ENCODE measurements around the gene CDK14.
"Not testable (repeated sequence)": the region's sequence is repeated elsewhere in the genome, so short reads cannot be mapped to it uniquely, and the experiment has no call there.

CDK14 gene

GRCh38 chr7:90761584-90761983 lies 165.5 kb downstream of the CDK14 start:
- in situ Hi-C loops (cut with HindIII; ENCODE audit: low pct_ligation_motif_present, low pct_unique_long_range_greater_than_20kb, low sequenced_read_pairs): no loop called here
- DNase-seq: no peak

GRCh38 chr7:90763108-90763507 lies 167.0 kb downstream of the CDK14 start:
- no peak for DNase-seq
- in situ Hi-C loops (cut with HindIII; ENCODE audit: low pct_ligation_motif_present, low pct_unique_long_range_greater_than_20kb, low sequenced_read_pairs): no loop called here

GRCh38 chr7:90764848-90765570 lies 168.9 kb downstream of the CDK14 start:
- in situ Hi-C loops (cut with HindIII; ENCODE audit: low pct_ligation_motif_present, low pct_unique_long_range_greater_than_20kb, low sequenced_read_pairs): no loop called here
- DNase-seq: no peak

- in situ Hi-C loops (cut with HindIII; ENCODE audit: low pct_ligation_motif_present, low pct_unique_long_range_greater_than_20kb, low sequenced_read_pairs): no loop called here
- DNase-seq: peak; percentile 47
These were observed 170.9 kb downstream of the CDK14 start for GRCh38 chr7:90766814-90767564.

- in situ Hi-C loops (cut with HindIII; ENCODE audit: low pct_ligation_motif_present, low pct_unique_long_range_greater_than_20kb, low sequenced_read_pairs): no loop called here
- no peak for DNase-seq
These were observed 172.2 kb downstream of the CDK14 start for GRCh38 chr7:90768301-90768700.

- in situ Hi-C loops (cut with HindIII; ENCODE audit: low pct_ligation_motif_present, low pct_unique_long_range_greater_than_20kb, low sequenced_read_pairs): no loop called here
- DNase-seq: no peak
These were observed 172.9 kb downstream of the CDK14 start for GRCh38 chr7:90769036-90769435.

GRCh38 chr7:90769566-90769965 lies 173.4 kb downstream of the CDK14 start:
- DNase-seq; in situ Hi-C loops (cut with HindIII; ENCODE audit: low pct_ligation_motif_present, low pct_unique_long_range_greater_than_20kb, low sequenced_read_pairs): not testable (repeated sequence)

- DNase-seq: no peak
- in situ Hi-C loops (cut with HindIII; ENCODE audit: low pct_ligation_motif_present, low pct_unique_long_range_greater_than_20kb, low sequenced_read_pairs): no loop called here
These were observed 175.2 kb downstream of the CDK14 start for GRCh38 chr7:90771281-90771680.

GRCh38 chr7:90772410-90772809 lies 176.3 kb downstream of the CDK14 start:
- in situ Hi-C loops (cut with HindIII; ENCODE audit: low pct_ligation_motif_present, low pct_unique_long_range_greater_than_20kb, low sequenced_read_pairs): no loop called here
- no peak for DNase-seq

GRCh38 chr7:90773269-90773668 lies 177.1 kb downstream of the CDK14 start:
- DNase-seq: no peak
- in situ Hi-C loops (cut with HindIII; ENCODE audit: low pct_ligation_motif_present, low pct_unique_long_range_greater_than_20kb, low sequenced_read_pairs): no loop called here

- in situ Hi-C loops (cut with HindIII; ENCODE audit: low pct_ligation_motif_present, low pct_unique_long_range_greater_than_20kb, low sequenced_read_pairs): no loop called here
These were observed 178.6 kb downstream of the CDK14 start for GRCh38 chr7:90774706-90775105.

GRCh38 chr7:90775383-90775965 lies 179.4 kb downstream of the CDK14 start:
- no peak for DNase-seq
- in situ Hi-C loops (cut with HindIII; ENCODE audit: low pct_ligation_motif_present, low pct_unique_long_range_greater_than_20kb, low sequenced_read_pairs): no loop called here

More at GRCh38 chr7:90774706-90775105, 178.6 kb downstream of the CDK14 start:
- no peak for DNase-seq

- no peak for DNase-seq
These were observed 180.9 kb downstream of the CDK14 start for GRCh38 chr7:90777041-90777440.

GRCh38 chr7:90777465-90777864 lies 181.3 kb downstream of the CDK14 start:
- in situ Hi-C loops (cut with HindIII; ENCODE audit: low pct_ligation_motif_present, low pct_unique_long_range_greater_than_20kb, low sequenced_read_pairs): no loop called here
- DNase-seq: no peak

More at GRCh38 chr7:90777041-90777440, 180.9 kb downstream of the CDK14 start:
- in situ Hi-C loops (cut with HindIII; ENCODE audit: low pct_ligation_motif_present, low pct_unique_long_range_greater_than_20kb, low sequenced_read_pairs): no loop called here

- DNase-seq: no peak
- in situ Hi-C loops (cut with HindIII; ENCODE audit: low pct_ligation_motif_present, low pct_unique_long_range_greater_than_20kb, low sequenced_read_pairs): no loop called here
These were observed 181.8 kb downstream of the CDK14 start for GRCh38 chr7:90777886-90778285.

- in situ Hi-C loops (cut with HindIII; ENCODE audit: low pct_ligation_motif_present, low pct_unique_long_range_greater_than_20kb, low sequenced_read_pairs): no loop called here
- no peak for DNase-seq
These were observed 191.9 kb downstream of the CDK14 start for GRCh38 chr7:90788052-90788451.

GRCh38 chr7:90789736-90790306 lies 193.7 kb downstream of the CDK14 start:
- in situ Hi-C loops (cut with HindIII; ENCODE audit: low pct_ligation_motif_present, low pct_unique_long_range_greater_than_20kb, low sequenced_read_pairs): no loop called here
- no peak for DNase-seq

GRCh38 chr7:90791596-90791995 lies 195.5 kb downstream of the CDK14 start:
- in situ Hi-C loops (cut with HindIII; ENCODE audit: low pct_ligation_motif_present, low pct_unique_long_range_greater_than_20kb, low sequenced_read_pairs): no loop called here
- no peak for DNase-seq

- DNase-seq: no peak
- in situ Hi-C loops (cut with HindIII; ENCODE audit: low pct_ligation_motif_present, low pct_unique_long_range_greater_than_20kb, low sequenced_read_pairs): no loop called here
These were observed 196.2 kb downstream of the CDK14 start for GRCh38 chr7:90792301-90792700.

Measured in ACHN (cell line).